Measurements from ENCODE around the gene RPS3. TPM values are rescaled to one million over a fixed set of nuclear protein-coding genes. Genes with fewer than 3 reads are reported as not detected.

The RPS3 gene
- polyA plus RNA-seq, 1 donor (not counting 4 experiments of a cell fraction or from before 2014, with no cell fraction given) = 3,843 TPM

DNA sequence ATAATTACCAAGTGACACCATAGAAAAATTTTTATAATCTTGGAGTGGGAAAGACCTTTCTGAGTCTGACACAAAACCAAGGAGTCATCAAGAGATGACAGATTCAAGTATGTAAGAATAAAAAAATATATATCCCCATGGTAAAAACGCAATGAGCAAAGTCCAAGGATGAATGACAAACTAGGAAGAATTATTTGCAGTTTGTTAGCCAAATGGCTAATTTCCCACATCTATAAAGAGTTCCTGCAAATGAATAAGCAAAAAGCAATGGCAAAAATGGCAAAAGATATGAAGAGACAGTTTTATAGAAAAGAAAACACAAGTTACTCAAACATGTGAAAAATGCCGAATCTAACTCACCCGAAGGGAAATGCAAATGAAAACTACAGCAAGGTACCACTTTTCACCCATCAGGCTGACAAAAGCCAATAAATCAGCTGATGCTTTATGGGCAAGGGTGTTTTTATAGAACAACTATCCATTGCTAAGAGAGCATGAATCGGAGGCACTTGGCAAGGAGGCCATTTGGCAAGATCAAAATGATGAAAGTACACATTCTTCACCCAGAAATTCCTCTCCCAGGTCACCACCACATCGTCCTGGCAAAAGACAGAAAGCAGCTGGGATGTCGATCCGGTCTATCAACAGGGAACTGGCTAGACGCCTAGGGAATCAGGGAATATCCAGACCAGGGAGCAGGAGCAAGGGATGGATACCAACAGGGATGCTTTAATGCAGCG lies 54.8 kb downstream of the RPS3 start:
- no peaks in the 10 kb centered on the region for H3K4me1 ChIP-seq (ENCODE audit: control insufficient read depth, extremely low read depth, insufficient read depth, low read length)
- peaks cover 22% of the 10 kb centered on the region for H3K27me3 ChIP-seq (ENCODE audit: control insufficient read depth, extremely low read depth, insufficient read depth, low read length)
- H2AFZ ChIP-seq (ENCODE audit: control insufficient read depth, low read length) = no peak overlapping the region
- no peak for DNase-seq (ENCODE audit: low read depth, low spot score)
- H3K79me2 ChIP-seq (ENCODE audit: control insufficient read depth, insufficient read depth, low read length) = no peaks in the 10 kb centered on the region
- H3K9me3 ChIP-seq (ENCODE audit: control insufficient read depth, low read depth, low read length) = no peaks in the 10 kb centered on the region
- no peak overlapping the region for H3K27ac ChIP-seq (ENCODE audit: control insufficient read depth, insufficient read depth, low read length)
- FAIRE-seq = no peak
- H3K36me3 ChIP-seq (ENCODE audit: control insufficient read depth in 2 of 2, extremely low read depth in 1 of 2, insufficient read depth in 2 of 2, low read length in 2 of 2) = no peaks in the 10 kb centered on the region
- H3K4me2 ChIP-seq (ENCODE audit: control insufficient read depth, extremely low read depth, insufficient read depth, low read depth, low read length) = no peak overlapping the region
- no peak overlapping the region for H3K9ac ChIP-seq (ENCODE audit: control insufficient read depth, extremely low read depth, insufficient read depth, low read length)
- TF ChIP-seq, protein P1, sequence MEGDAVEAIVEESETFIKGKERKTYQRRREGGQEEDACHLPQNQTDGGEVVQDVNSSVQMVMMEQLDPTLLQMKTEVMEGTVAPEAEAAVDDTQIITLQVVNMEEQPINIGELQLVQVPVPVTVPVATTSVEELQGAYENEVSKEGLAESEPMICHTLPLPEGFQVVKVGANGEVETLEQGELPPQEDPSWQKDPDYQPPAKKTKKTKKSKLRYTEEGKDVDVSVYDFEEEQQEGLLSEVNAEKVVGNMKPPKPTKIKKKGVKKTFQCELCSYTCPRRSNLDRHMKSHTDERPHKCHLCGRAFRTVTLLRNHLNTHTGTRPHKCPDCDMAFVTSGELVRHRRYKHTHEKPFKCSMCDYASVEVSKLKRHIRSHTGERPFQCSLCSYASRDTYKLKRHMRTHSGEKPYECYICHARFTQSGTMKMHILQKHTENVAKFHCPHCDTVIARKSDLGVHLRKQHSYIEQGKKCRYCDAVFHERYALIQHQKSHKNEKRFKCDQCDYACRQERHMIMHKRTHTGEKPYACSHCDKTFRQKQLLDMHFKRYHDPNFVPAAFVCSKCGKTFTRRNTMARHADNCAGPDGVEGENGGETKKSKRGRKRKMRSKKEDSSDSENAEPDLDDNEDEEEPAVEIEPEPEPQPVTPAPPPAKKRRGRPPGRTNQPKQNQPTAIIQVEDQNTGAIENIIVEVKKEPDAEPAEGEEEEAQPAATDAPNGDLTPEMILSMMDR (optimal IDR thresholded peaks at IDR 0.05 in 1 of 3, IDR thresholded peaks at IDR 0.05 in 1 of 3, conservative IDR thresholded peaks at IDR 0.05 in 1 of 3; ENCODE audit: extremely low read depth in 1 of 3, insufficient read depth in 2 of 3, low read length in 3 of 3) = no peak
- no peak for TF ChIP-seq EZH2 (IDR thresholded peaks at IDR 0.05; ENCODE audit: low read length)
- H4K20me1 ChIP-seq (ENCODE audit: control insufficient read depth, extremely low read depth, insufficient read depth, low read length) = no peaks in the 10 kb centered on the region
- dilution Hi-C loops (cut with MboI; ENCODE audit: extremely low pct_ligation_motif_present, low sequenced_read_pairs) = no loop called here
- H3K9me1 ChIP-seq (ENCODE audit: control insufficient read depth, extremely low read depth, insufficient read depth, low read length) = no peaks in the 10 kb centered on the region
- no peak overlapping the region for H3K4me3 ChIP-seq (ENCODE audit: control insufficient read depth in 2 of 3, extremely low read depth in 1 of 3, insufficient read depth in 2 of 3, low read depth in 1 of 3, low read length in 3 of 3)

GRCh38 chr11:75454987-75455386 lies 55.7 kb downstream of the RPS3 start:
- Histone ChIP-seq H3K4me2 (ENCODE audit: control insufficient read depth, extremely low read depth, insufficient read depth, low read depth, low read length) (no peak overlapping the region), H3K4me3 (ENCODE audit: control insufficient read depth in 2 of 3, extremely low read depth in 1 of 3, insufficient read depth in 2 of 3, low read depth in 1 of 3, low read length in 3 of 3) (no peak overlapping the region), H3K9me3 (ENCODE audit: control insufficient read depth, low read depth, low read length) (no peaks in the 10 kb centered on the region), H3K4me1 (ENCODE audit: control insufficient read depth, extremely low read depth, insufficient read depth, low read length) (no peaks in the 10 kb centered on the region), H3K36me3 (ENCODE audit: control insufficient read depth in 2 of 2, extremely low read depth in 1 of 2, insufficient read depth in 2 of 2, low read length in 2 of 2) (no peaks in the 10 kb centered on the region), H3K9ac (ENCODE audit: control insufficient read depth, extremely low read depth, insufficient read depth, low read length) (no peak overlapping the region), H3K9me1 (ENCODE audit: control insufficient read depth, extremely low read depth, insufficient read depth, low read length) (no peaks in the 10 kb centered on the region), H3K27me3 (ENCODE audit: control insufficient read depth, extremely low read depth, insufficient read depth, low read length) (peaks cover 20% of the 10 kb centered on the region), H3K79me2 (ENCODE audit: control insufficient read depth, insufficient read depth, low read length) (no peaks in the 10 kb centered on the region), H3K27ac (ENCODE audit: control insufficient read depth, insufficient read depth, low read length) (no peak overlapping the region), H2AFZ (ENCODE audit: control insufficient read depth, low read length) (no peak overlapping the region), H4K20me1 (ENCODE audit: control insufficient read depth, extremely low read depth, insufficient read depth, low read length) (no peaks in the 10 kb centered on the region)
- TF ChIP-seq EZH2 (IDR thresholded peaks at IDR 0.05; ENCODE audit: low read length) = no peak
- TF ChIP-seq, protein P1 (optimal IDR thresholded peaks at IDR 0.05 in 1 of 3, IDR thresholded peaks at IDR 0.05 in 1 of 3, conservative IDR thresholded peaks at IDR 0.05 in 1 of 3; ENCODE audit: extremely low read depth in 1 of 3, insufficient read depth in 2 of 3, low read length in 3 of 3) = no peak
- FAIRE-seq (no peak), DNase-seq (ENCODE audit: low read depth, low spot score) (no peak)
- dilution Hi-C loops (cut with MboI; ENCODE audit: extremely low pct_ligation_motif_present, low sequenced_read_pairs) = no loop called here

Small RNA genes within 50 kb of the gene (small RNA-seq; reads per million reads assigned to genes)
- gene SNORD15A (ENCODE audit: insufficient read length in 3 of 3, low read depth in 3 of 3, low replicate concordance in 1 of 3) = 0 reads per million in 3 experiments
- gene SNORD15B (ENCODE audit: insufficient read length in 3 of 3, low read depth in 3 of 3, low replicate concordance in 1 of 3) = 13.0 to 457 (median 29.4) reads per million in 3 experiments

Other genes with a start within 250 kb of the RPS3 start
- gene SLCO2B1, start 248.4 kb upstream of the RPS3 start, polyA plus RNA-seq = 0.03 TPM in 1 of 3 replicates, not detected in the others
- gene TPBGL, start 158.7 kb upstream of the RPS3 start, polyA plus RNA-seq = not detected in 3 replicates
- gene ARRB1, start 47.9 kb upstream of the RPS3 start, polyA plus RNA-seq = 0.94 to 1.9 TPM (median 1.8 TPM) in 3 replicates
- gene KLHL35, start 33.7 kb downstream of the RPS3 start, polyA plus RNA-seq = 0.43 to 1.0 TPM (median 0.58 TPM) in 3 replicates
- gene GDPD5, start 126.4 kb downstream of the RPS3 start, polyA plus RNA-seq = 2.1 to 4.0 TPM (median 3.1 TPM) in 3 replicates
- gene SERPINH1, start 162.7 kb downstream of the RPS3 start, polyA plus RNA-seq = 131 to 152 TPM (median 136 TPM) in 3 replicates